ENCODE data around the gene ABCC1.

ABCC1 gene

GRCh38 chr16:16031401-16031800 is 82.0 kb downstream of the ABCC1 start:
- TF ChIP-seq CTCF (IDR thresholded peaks at IDR 0.05; ENCODE audit: low read depth, low read length, poor library complexity, severe bottlenecking) (no peak), EZH2phosphoT487 (IDR thresholded peaks at IDR 0.05; ENCODE audit: borderline replicate concordance, low read length) (no peak)
- no peak overlapping the region for H3K4me3 ChIP-seq (ENCODE audit: low read length)
- no peaks in the 10 kb centered on the region for H3F3A ChIP-seq (ENCODE audit: control insufficient read depth, insufficient read depth)
- no peaks in the 10 kb centered on the region for H3K27me3 ChIP-seq (ENCODE audit: control insufficient read depth, low read length)
- H3K9me2 ChIP-seq (replicated peaks; ENCODE audit: control insufficient read depth, low read length) = no peaks in the 10 kb centered on the region
- no peaks in the 10 kb centered on the region for H3K79me2 ChIP-seq (ENCODE audit: control insufficient read depth, low read length)
- H3K36me3 ChIP-seq (ENCODE audit: control insufficient read depth, low read length) = peaks cover 18% of the 10 kb centered on the region
- H3K9me3 ChIP-seq (ENCODE audit: control insufficient read depth, insufficient read depth, low read length) = no peaks in the 10 kb centered on the region
- no peaks in the 10 kb centered on the region for H4K20me1 ChIP-seq (ENCODE audit: control insufficient read depth, insufficient read depth, low read depth, low read length)
- H3K27ac ChIP-seq (ENCODE audit: low read depth, low read length) = no peak overlapping the region
- peaks cover 14% of the 10 kb centered on the region for H3K4me1 ChIP-seq (ENCODE audit: control insufficient read depth, low read length)
- H3K4me2 ChIP-seq (ENCODE audit: low read length) = no peak overlapping the region

GRCh38 chr16:16032271-16032979 is 83.0 kb downstream of the ABCC1 start:
- Histone ChIP-seq H3K9me3 (ENCODE audit: control insufficient read depth, insufficient read depth, low read length) (no peaks in the 10 kb centered on the region), H3K27ac (ENCODE audit: low read depth, low read length) (no peak overlapping the region), H3K4me2 (ENCODE audit: low read length) (no peak overlapping the region), H3K79me2 (ENCODE audit: control insufficient read depth, low read length) (no peaks in the 10 kb centered on the region), H3K27me3 (ENCODE audit: control insufficient read depth, low read length) (no peaks in the 10 kb centered on the region), H3K4me1 (ENCODE audit: control insufficient read depth, low read length) (peaks cover 14% of the 10 kb centered on the region), H3F3A (ENCODE audit: control insufficient read depth, insufficient read depth) (no peaks in the 10 kb centered on the region), H3K9me2 (replicated peaks; ENCODE audit: control insufficient read depth, low read length) (no peaks in the 10 kb centered on the region), H3K4me3 (ENCODE audit: low read length) (no peak overlapping the region), H3K36me3 (ENCODE audit: control insufficient read depth, low read length) (peaks cover 27% of the 10 kb centered on the region), H4K20me1 (ENCODE audit: control insufficient read depth, insufficient read depth, low read depth, low read length) (no peaks in the 10 kb centered on the region)
- TF ChIP-seq EZH2phosphoT487 (IDR thresholded peaks at IDR 0.05; ENCODE audit: borderline replicate concordance, low read length) (no peak), CTCF (IDR thresholded peaks at IDR 0.05; ENCODE audit: low read depth, low read length, poor library complexity, severe bottlenecking) (no peak)

- peaks cover 14% of the 10 kb centered on the region for H3K4me1 ChIP-seq (ENCODE audit: control insufficient read depth, low read length)
- H3K36me3 ChIP-seq (ENCODE audit: control insufficient read depth, low read length) = peaks cover 33% of the 10 kb centered on the region
- H3K27ac ChIP-seq (ENCODE audit: low read depth, low read length) = no peak overlapping the region
- H3K9me2 ChIP-seq (replicated peaks; ENCODE audit: control insufficient read depth, low read length) = no peaks in the 10 kb centered on the region
- no peaks in the 10 kb centered on the region for H3K27me3 ChIP-seq (ENCODE audit: control insufficient read depth, low read length)
- TF ChIP-seq CTCF (IDR thresholded peaks at IDR 0.05; ENCODE audit: low read depth, low read length, poor library complexity, severe bottlenecking) = peak; percentile 13
- TF ChIP-seq EZH2phosphoT487 (IDR thresholded peaks at IDR 0.05; ENCODE audit: borderline replicate concordance, low read length) = no peak
- H3K79me2 ChIP-seq (ENCODE audit: control insufficient read depth, low read length) = no peaks in the 10 kb centered on the region
- H3K4me2 ChIP-seq (ENCODE audit: low read length) = no peak overlapping the region
- H3K4me3 ChIP-seq (ENCODE audit: low read length) = no peak overlapping the region
- no peaks in the 10 kb centered on the region for H3F3A ChIP-seq (ENCODE audit: control insufficient read depth, insufficient read depth)
- H3K9me3 ChIP-seq (ENCODE audit: control insufficient read depth, insufficient read depth, low read length) = no peaks in the 10 kb centered on the region
- H4K20me1 ChIP-seq (ENCODE audit: control insufficient read depth, insufficient read depth, low read depth, low read length) = no peaks in the 10 kb centered on the region
These were observed 83.8 kb downstream of the ABCC1 start for GRCh38 chr16:16033208-16033717.

Measured in DOHH2 (cell line).